ENCODE results near the gene MTUS2.

The MTUS2 gene

GRCh38 chr13:28872427-28873176 is 52.5 kb downstream of the MTUS2 start:
- TF ChIP-seq, protein P1, sequence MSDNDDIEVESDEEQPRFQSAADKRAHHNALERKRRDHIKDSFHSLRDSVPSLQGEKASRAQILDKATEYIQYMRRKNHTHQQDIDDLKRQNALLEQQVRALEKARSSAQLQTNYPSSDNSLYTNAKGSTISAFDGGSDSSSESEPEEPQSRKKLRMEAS (IDR thresholded peaks at IDR 0.05; ENCODE audit: low read depth, low read length) = peak; percentile 38; the same call in 1 of the 2 replicates
- no peak for TF ChIP-seq MYC (IDR thresholded peaks at IDR 0.05; ENCODE audit: low read depth, low read length)
- H3K4me3 ChIP-seq (ENCODE audit: low read depth, low read length) = no peak overlapping the region
- peak; percentile 60 for DNase-seq (ENCODE audit: low read depth)

DNA sequence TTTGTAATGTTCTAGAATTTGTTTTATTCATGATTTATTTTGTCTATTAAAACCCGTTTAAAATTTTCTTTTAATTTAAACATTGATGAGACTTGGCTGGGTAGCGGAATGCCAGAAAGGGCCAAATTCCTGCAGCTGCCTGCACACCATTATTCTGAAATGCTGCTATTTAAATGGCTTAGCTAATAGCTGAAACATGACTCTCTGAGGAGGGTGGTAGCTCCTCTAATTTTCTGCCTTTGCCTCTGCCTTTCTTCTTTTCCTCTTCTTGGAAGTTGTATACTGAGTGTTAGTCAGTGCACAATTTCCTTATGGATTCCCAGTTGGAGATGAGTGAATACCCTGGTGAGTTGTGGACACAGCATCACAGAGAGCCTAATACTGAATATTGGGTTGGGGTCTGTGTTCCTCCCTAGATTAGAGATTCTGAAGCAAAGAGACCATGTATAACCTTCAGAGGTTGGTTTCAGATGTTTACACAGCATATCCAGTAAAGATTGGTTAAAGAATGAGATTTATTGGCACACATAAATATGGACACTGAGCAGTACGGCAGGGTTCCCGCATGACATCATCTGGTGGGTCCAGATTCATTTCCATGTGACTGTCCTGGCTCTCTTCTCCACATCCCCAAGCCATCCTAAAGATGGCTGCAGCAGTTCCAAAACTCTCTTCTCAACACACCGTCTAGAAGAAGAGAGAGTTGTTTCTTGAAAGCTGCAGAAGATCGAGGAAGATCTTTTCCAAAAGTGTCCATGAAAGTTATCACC is 55.9 kb downstream of the MTUS2 start:
- no peak for DNase-seq (ENCODE audit: low read depth)
- TF ChIP-seq POLR2A (IDR thresholded peaks at IDR 0.05; ENCODE audit: extremely low read depth, insufficient read length) (no peak), MYC (IDR thresholded peaks at IDR 0.05; ENCODE audit: low read depth, low read length) (no peak)
- TF ChIP-seq, protein P1 (IDR thresholded peaks at IDR 0.05; ENCODE audit: low read depth, low read length) = no peak
- TF ChIP-seq, protein P2, sequence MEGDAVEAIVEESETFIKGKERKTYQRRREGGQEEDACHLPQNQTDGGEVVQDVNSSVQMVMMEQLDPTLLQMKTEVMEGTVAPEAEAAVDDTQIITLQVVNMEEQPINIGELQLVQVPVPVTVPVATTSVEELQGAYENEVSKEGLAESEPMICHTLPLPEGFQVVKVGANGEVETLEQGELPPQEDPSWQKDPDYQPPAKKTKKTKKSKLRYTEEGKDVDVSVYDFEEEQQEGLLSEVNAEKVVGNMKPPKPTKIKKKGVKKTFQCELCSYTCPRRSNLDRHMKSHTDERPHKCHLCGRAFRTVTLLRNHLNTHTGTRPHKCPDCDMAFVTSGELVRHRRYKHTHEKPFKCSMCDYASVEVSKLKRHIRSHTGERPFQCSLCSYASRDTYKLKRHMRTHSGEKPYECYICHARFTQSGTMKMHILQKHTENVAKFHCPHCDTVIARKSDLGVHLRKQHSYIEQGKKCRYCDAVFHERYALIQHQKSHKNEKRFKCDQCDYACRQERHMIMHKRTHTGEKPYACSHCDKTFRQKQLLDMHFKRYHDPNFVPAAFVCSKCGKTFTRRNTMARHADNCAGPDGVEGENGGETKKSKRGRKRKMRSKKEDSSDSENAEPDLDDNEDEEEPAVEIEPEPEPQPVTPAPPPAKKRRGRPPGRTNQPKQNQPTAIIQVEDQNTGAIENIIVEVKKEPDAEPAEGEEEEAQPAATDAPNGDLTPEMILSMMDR (IDR thresholded peaks at IDR 0.05; ENCODE audit: low read depth, low read length) = no peak
- no peak overlapping the region for H3K4me3 ChIP-seq (ENCODE audit: low read depth, low read length)

DNA sequence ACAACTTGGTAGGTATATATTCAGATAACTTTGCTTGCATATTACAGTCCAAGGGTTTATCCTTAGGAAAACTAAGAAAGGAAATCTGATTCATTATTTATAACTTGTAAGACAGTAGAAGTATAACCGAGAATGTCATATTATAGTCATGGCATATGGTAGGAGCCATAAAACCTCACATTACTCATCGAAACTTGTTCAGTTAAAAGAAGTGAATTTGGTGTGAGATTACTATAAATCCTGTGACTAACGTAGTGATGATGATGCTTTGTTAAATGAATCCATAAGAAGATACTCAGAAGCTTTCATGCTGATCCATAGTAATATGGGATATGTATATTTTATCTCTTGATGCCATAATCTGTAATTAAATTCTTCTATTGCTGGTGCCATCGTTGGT is 57.3 kb downstream of the MTUS2 start:
- TF ChIP-seq, protein P2 (IDR thresholded peaks at IDR 0.05; ENCODE audit: low read depth, low read length) = no peak
- TF ChIP-seq MYC (IDR thresholded peaks at IDR 0.05; ENCODE audit: low read depth, low read length) = no peak
- TF ChIP-seq, protein P1 (IDR thresholded peaks at IDR 0.05; ENCODE audit: low read depth, low read length) = no peak
- TF ChIP-seq POLR2A (IDR thresholded peaks at IDR 0.05; ENCODE audit: extremely low read depth, insufficient read length) = no peak
- DNase-seq (ENCODE audit: low read depth) = no peak
- H3K4me3 ChIP-seq (ENCODE audit: low read depth, low read length) = no peak overlapping the region

- DNase-seq (ENCODE audit: low read depth) = no peak
- TF ChIP-seq, protein P2 (IDR thresholded peaks at IDR 0.05; ENCODE audit: low read depth, low read length) = no peak
- TF ChIP-seq POLR2A (IDR thresholded peaks at IDR 0.05; ENCODE audit: extremely low read depth, insufficient read length) (no peak), MYC (IDR thresholded peaks at IDR 0.05; ENCODE audit: low read depth, low read length) (no peak)
- TF ChIP-seq, protein P1 (IDR thresholded peaks at IDR 0.05; ENCODE audit: low read depth, low read length) = no peak
- no peak overlapping the region for H3K4me3 ChIP-seq (ENCODE audit: low read depth, low read length)
These were observed 65.0 kb downstream of the MTUS2 start for GRCh38 chr13:28885181-28885580.

DNA sequence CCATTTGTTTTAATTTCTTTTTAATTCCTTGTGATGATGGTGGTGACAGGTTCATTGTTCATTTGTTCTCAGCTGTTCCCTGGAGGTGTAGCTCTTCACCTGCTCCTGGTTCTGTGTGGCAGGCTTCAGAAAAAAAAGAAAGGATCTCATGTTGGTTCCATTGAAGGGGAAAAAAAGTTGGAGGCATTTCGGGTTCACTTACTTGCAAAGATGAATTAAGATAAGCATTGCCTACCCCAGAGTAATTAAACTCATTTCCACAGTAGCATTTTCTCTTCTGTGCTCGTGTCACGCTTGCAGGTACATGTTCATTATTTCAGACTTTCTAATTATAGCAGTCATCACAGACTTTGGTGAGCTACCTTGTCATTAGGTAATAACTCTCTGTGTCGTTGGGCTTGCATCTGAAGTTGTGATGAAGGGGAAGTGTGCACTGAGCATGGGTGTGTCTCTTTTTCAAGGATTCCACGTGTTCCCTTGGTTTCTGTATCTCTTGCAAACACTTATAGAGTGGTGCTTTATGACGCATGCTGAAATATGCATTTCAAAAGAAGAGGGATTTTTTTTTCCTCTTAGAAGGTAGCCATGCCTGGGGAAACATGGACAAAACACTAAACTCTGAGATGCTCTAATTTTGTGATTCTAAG is 69.1 kb downstream of the MTUS2 start:
- DNase-seq (ENCODE audit: low read depth) = no peak
- TF ChIP-seq, protein P2 (IDR thresholded peaks at IDR 0.05; ENCODE audit: low read depth, low read length) = no peak
- TF ChIP-seq MYC (IDR thresholded peaks at IDR 0.05; ENCODE audit: low read depth, low read length) = no peak
- TF ChIP-seq, protein P1 (IDR thresholded peaks at IDR 0.05; ENCODE audit: low read depth, low read length) = no peak
- no peak for TF ChIP-seq POLR2A (IDR thresholded peaks at IDR 0.05; ENCODE audit: extremely low read depth, insufficient read length)
- H3K4me3 ChIP-seq (ENCODE audit: low read depth, low read length) = no peak overlapping the region
